Osteocyte (in vitro differentiated cells): ENCODE data around the gene SRP54. TPM values are rescaled to one million over a fixed set of nuclear protein-coding genes. Genes with fewer than 3 reads are reported as not detected.

ENCODE experiments used
- DNase-seq: peaks from one replicate; pipeline ENCODE4 v3.0.0; 2021; ENCODE audit warnings: mixed read lengths; ENCODE audit not compliant: unreplicated experiment; ENCODE audit errors: extremely low spot score
- H3K27ac Mint-ChIP-seq: one replicate; pipeline ENCODE4 v1.8.0; 2021; ENCODE audit warnings: mild to moderate bottlenecking, mixed read lengths; ENCODE audit not compliant: unreplicated experiment
- H3K27me3 Mint-ChIP-seq: one replicate; pipeline ENCODE4 v1.8.0; 2021; ENCODE audit warnings: mixed read lengths; ENCODE audit not compliant: unreplicated experiment
- H3K36me3 Mint-ChIP-seq: one replicate; pipeline ENCODE4 v1.8.0; 2021; ENCODE audit warnings: mixed read lengths; ENCODE audit not compliant: unreplicated experiment
- H3K4me1 Mint-ChIP-seq: one replicate; pipeline ENCODE4 v1.8.0; 2021; ENCODE audit warnings: mixed read lengths; ENCODE audit not compliant: unreplicated experiment
- H3K4me3 Mint-ChIP-seq: one replicate; pipeline ENCODE4 v1.8.0; 2021; ENCODE audit warnings: mild to moderate bottlenecking, moderate library complexity, mixed read lengths; ENCODE audit not compliant: unreplicated experiment
- H3K9me3 Mint-ChIP-seq: one replicate; pipeline ENCODE4 v1.8.0; 2021; ENCODE audit warnings: mixed read lengths; ENCODE audit not compliant: unreplicated experiment
- CTCF ChIP-seq: fragments of 200-600 bp; sonication (generic); IDR thresholded peaks from 2 replicates; pipeline ENCODE4 v1.5.0; 2021; ENCODE audit warnings: antibody characterized with exemption, mild to moderate bottlenecking, moderate library complexity
- total RNA-seq: library from RNA; stranded (reverse); gene quantifications from 2 replicates; pipeline ENCODE4 v1.2.1, GENCODE V29; 2021

The SRP54 gene
- total RNA-seq, 1 donor from 2014 or later, result 59.7 TPM

GRCh38 chr14:34989762-34990161 is 7.0 kb downstream of the SRP54 start:
- Mint-ChIP-seq H3K27ac (no peak overlapping the region), H3K4me3 (no peak overlapping the region), H3K4me1 (peaks cover 24% of the 10 kb centered on the region), H3K9me3 (no peaks in the 10 kb centered on the region), H3K27me3 (no peaks in the 10 kb centered on the region), H3K36me3 (peaks cover 5% of the 10 kb centered on the region)
- no peak for TF ChIP-seq CTCF
- no peak for DNase-seq

GRCh38 chr14:34993426-34993825 is 10.6 kb downstream of the SRP54 start:
- Mint-ChIP-seq H3K36me3 (peaks cover 3% of the 10 kb centered on the region), H3K27me3 (no peaks in the 10 kb centered on the region), H3K4me3 (no peak overlapping the region), H3K4me1 (peaks cover 13% of the 10 kb centered on the region), H3K27ac (no peak overlapping the region), H3K9me3 (no peaks in the 10 kb centered on the region)
- no peak for TF ChIP-seq CTCF
- DNase-seq, result no peak

- Mint-ChIP-seq H3K9me3 (no peaks in the 10 kb centered on the region), H3K36me3 (peaks cover 3% of the 10 kb centered on the region), H3K27me3 (no peaks in the 10 kb centered on the region), H3K4me1 (peaks cover 11% of the 10 kb centered on the region), H3K4me3 (no peak overlapping the region), H3K27ac (peak overlapping the region; percentile 11)
- no peak for DNase-seq
- TF ChIP-seq CTCF, result no peak
Measured at GRCh38 chr14:34994668-34995067, 11.9 kb downstream of the SRP54 start.

GRCh38 chr14:34997762-34998161 is 15.0 kb downstream of the SRP54 start:
- Mint-ChIP-seq H3K4me1 (peaks cover 11% of the 10 kb centered on the region), H3K4me3 (no peak overlapping the region), H3K36me3 (peaks cover 12% of the 10 kb centered on the region), H3K27me3 (no peaks in the 10 kb centered on the region), H3K27ac (peak overlapping the region; percentile 67), H3K9me3 (no peaks in the 10 kb centered on the region)
- TF ChIP-seq CTCF, result no peak
- no peak for DNase-seq

- Mint-ChIP-seq H3K36me3 (peaks cover 19% of the 10 kb centered on the region), H3K4me1 (peaks cover 11% of the 10 kb centered on the region), H3K27ac (no peak overlapping the region), H3K4me3 (no peak overlapping the region), H3K9me3 (no peaks in the 10 kb centered on the region), H3K27me3 (no peaks in the 10 kb centered on the region)
- DNase-seq, result no peak
- no peak for TF ChIP-seq CTCF
Measured at GRCh38 chr14:34999500-34999899, 16.7 kb downstream of the SRP54 start.
